Smooth muscle cell (in vitro differentiated cells): ENCODE results near the gene MDH1B. TPM values are rescaled to one million over a fixed set of nuclear protein-coding genes. Genes with fewer than 3 reads are reported as not detected.

Experiments
- DNase-seq: peaks from one replicate; lab custom pipeline; 2025; ENCODE audit not compliant: unreplicated experiment; lab: John Stamatoyannopoulos, UW
- H2AFZ ChIP-seq: fragments of 200-600 bp; sonication (generic); 2 replicates; pipeline ENCODE4 v1.6.0; 2016; ENCODE audit warnings: antibody characterized with exemption, low read depth, mild to moderate bottlenecking
- H3F3A ChIP-seq: fragments of 200-600 bp; sonication (generic); 2 replicates; pipeline ENCODE4 v1.6.0; 2017; ENCODE audit warnings: antibody characterized with exemption, low read depth
- H3K27ac ChIP-seq: fragments of 200-600 bp; sonication (generic); 2 replicates; pipeline ENCODE4 v1.5.1; 2016; ENCODE audit warnings: low read depth, mild to moderate bottlenecking
- H3K27me3 ChIP-seq: fragments of 200-600 bp; sonication (generic); 2 replicates; pipeline ENCODE4 v1.6.1; 2016; ENCODE audit warnings: low read depth, mild to moderate bottlenecking
- H3K36me3 ChIP-seq: fragments of 200-600 bp; sonication (generic); 2 replicates; pipeline ENCODE4 v1.5.1; 2016; ENCODE audit warnings: low read depth
- H3K4me1 ChIP-seq: fragments of 200-600 bp; sonication (generic); 2 replicates; pipeline ENCODE4 v1.5.1; 2016; ENCODE audit warnings: low read depth
- H3K4me2 ChIP-seq: fragments of 200-600 bp; sonication (generic); 2 replicates; pipeline ENCODE4 v1.6.0; 2016; ENCODE audit warnings: mild to moderate bottlenecking
- H3K4me3 ChIP-seq: fragments of 200-600 bp; sonication (generic); 2 replicates; pipeline ENCODE4 v1.5.1; 2016; ENCODE audit warnings: mild to moderate bottlenecking
- H3K79me2 ChIP-seq: fragments of 200-600 bp; sonication (generic); 2 replicates; pipeline ENCODE4 v1.6.0; 2016; ENCODE audit warnings: low read depth, mild to moderate bottlenecking
- H3K9ac ChIP-seq: fragments of 200-600 bp; sonication (generic); 2 replicates; pipeline ENCODE4 v1.6.0; 2016; ENCODE audit warnings: low read depth
- H3K9me3 ChIP-seq: fragments of 200-600 bp; sonication (generic); replicated peaks from 2 replicates; pipeline ENCODE4 v1.5.1; 2016; ENCODE audit warnings: low read depth
- H4K20me1 ChIP-seq: fragments of 200-600 bp; sonication (generic); 2 replicates; pipeline ENCODE4 v1.6.0; 2016; ENCODE audit warnings: low read depth
- CTCF ChIP-seq: fragments of 200-600 bp; sonication (generic); IDR thresholded peaks from 2 replicates; pipeline ENCODE4 v1.5.1; 2017; ENCODE audit warnings: borderline replicate concordance, mild to moderate bottlenecking, antibody characterized with exemption; ENCODE audit not compliant: insufficient read depth, poor library complexity, severe bottlenecking
- WGBS: methylation state at CpG from one replicate; pipeline ENCODE4 v1.1.7; 2016; ENCODE audit warnings: low lambda C conversion rate; 5-methylcytosine and 5-hydroxymethylcytosine counted together
- polyA plus RNA-seq: library from polyadenylated mRNA; unstranded; fragments of >200 nt; fragmentation: Nextera tagmentation; extraction: Ambion mirVana; gene quantifications from 2 replicates; pipeline ENCODE4 v1.2.1, GENCODE V29; 2016
- total RNA-seq: library from RNA; depleted of rRNA; stranded (reverse); fragments of >200 nt; gene quantifications from 2 replicates; pipeline ENCODE4 v1.2.3, GENCODE V29; 2014

MDH1B gene
- total and polyA plus RNA-seq, 2 experiments from 2014 or later, result 0.13 to 0.15 TPM

GRCh38 chr2:206784559-206785353, 19.6 kb upstream of the MDH1B start:
- peaks cover 19% of the 10 kb centered on the region for H3K36me3 ChIP-seq
- H3K4me2 ChIP-seq, result no peak overlapping the region
- H3K9ac ChIP-seq, result no peak overlapping the region
- H3K4me1 ChIP-seq, result no peaks in the 10 kb centered on the region
- H3K79me2 ChIP-seq, result no peaks in the 10 kb centered on the region
- no peaks in the 10 kb centered on the region for H3K27me3 ChIP-seq
- WGBS, result 97% methylated on average over 7 of the region's 7 CpGs
- H3K27ac ChIP-seq, result no peak overlapping the region
- H3K4me3 ChIP-seq, result no peak overlapping the region
- no peak overlapping the region for H2AFZ ChIP-seq
- no peak for TF ChIP-seq CTCF
- no peak for DNase-seq
- H3K9me3 ChIP-seq, result peaks cover 5% of the 10 kb centered on the region
- H3F3A ChIP-seq, result no peaks in the 10 kb centered on the region
- peaks cover 15% of the 10 kb centered on the region for H4K20me1 ChIP-seq

DNA sequence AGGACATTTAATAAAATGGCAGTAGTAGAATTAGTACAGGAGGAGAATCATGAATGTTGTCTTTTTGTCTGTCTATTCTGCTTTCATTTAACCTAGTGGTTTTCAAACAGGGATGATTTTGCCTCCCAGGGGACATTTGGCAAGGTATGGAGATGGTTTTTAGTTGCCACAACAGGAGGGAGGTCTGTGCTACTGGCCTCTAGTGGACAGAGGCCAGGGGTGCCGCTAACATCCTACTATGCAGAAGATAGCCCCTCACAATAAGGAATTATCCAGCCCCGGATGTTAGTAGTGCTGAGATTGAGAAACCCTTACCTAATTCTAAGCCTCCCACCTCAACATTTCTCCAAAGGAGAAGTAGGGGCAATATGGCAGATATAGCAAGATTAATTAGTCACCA, 18.6 kb upstream of the MDH1B start:
- no peak overlapping the region for H3K4me2 ChIP-seq
- DNase-seq, result no peak
- H4K20me1 ChIP-seq, result peaks cover 15% of the 10 kb centered on the region
- H3K36me3 ChIP-seq, result peaks cover 26% of the 10 kb centered on the region
- no peaks in the 10 kb centered on the region for H3K79me2 ChIP-seq
- H3K9ac ChIP-seq, result no peak overlapping the region
- no peak overlapping the region for H3K27ac ChIP-seq
- H3K27me3 ChIP-seq, result no peaks in the 10 kb centered on the region
- no peak overlapping the region for H2AFZ ChIP-seq
- TF ChIP-seq CTCF, result peak; percentile 38
- peaks cover 7% of the 10 kb centered on the region for H3K9me3 ChIP-seq
- WGBS, result 78% methylated on average over 2 of the region's 2 CpGs
- no peak overlapping the region for H3K4me3 ChIP-seq
- no peaks in the 10 kb centered on the region for H3F3A ChIP-seq
- no peaks in the 10 kb centered on the region for H3K4me1 ChIP-seq

GRCh38 chr2:206780671-206781070, 15.5 kb upstream of the MDH1B start:
- Histone ChIP-seq H3K27ac (no peak overlapping the region), H3K27me3 (no peaks in the 10 kb centered on the region), H3K79me2 (peaks cover 25% of the 10 kb centered on the region), H3K9ac (no peak overlapping the region), H3K4me2 (no peak overlapping the region), H3K4me3 (no peak overlapping the region), H3K36me3 (peaks cover 33% of the 10 kb centered on the region), H3K9me3 (peaks cover 8% of the 10 kb centered on the region), H3K4me1 (no peaks in the 10 kb centered on the region), H3F3A (no peaks in the 10 kb centered on the region), H2AFZ (no peak overlapping the region), H4K20me1 (peaks cover 11% of the 10 kb centered on the region)
- TF ChIP-seq CTCF, result no peak
- WGBS, result 93% methylated on average over 2 of the region's 2 CpGs
- no peak for DNase-seq

DNA sequence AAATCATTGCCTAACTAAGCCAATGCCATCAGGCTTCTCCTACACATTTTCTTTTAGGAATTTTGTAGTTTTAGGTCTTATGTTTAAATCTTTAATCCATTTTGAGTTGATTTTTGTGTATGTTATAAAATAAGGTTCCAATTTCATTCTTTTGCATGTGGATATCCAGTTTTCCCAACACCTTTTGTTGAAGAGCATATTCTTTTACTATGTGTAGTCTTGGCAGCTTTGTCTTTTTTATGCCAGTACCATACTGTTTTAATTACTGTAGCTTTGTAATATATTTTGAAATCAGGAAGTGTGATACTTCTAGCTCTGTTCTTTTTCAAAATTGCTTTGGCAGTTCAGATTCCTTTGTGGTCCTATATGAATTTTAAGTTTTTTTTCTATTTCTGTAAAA, 11.3 kb upstream of the MDH1B start:
- H4K20me1 ChIP-seq, result no peaks in the 10 kb centered on the region
- no peak overlapping the region for H3K4me3 ChIP-seq
- H3K79me2 ChIP-seq, result peaks cover 29% of the 10 kb centered on the region
- no peak for TF ChIP-seq CTCF
- DNase-seq, result no peak
- no peak overlapping the region for H3K9ac ChIP-seq
- H3K27ac ChIP-seq, result no peak overlapping the region
- H3K36me3 ChIP-seq, result peaks cover 55% of the 10 kb centered on the region
- H2AFZ ChIP-seq, result no peak overlapping the region
- H3K4me1 ChIP-seq, result no peaks in the 10 kb centered on the region
- H3K27me3 ChIP-seq, result no peaks in the 10 kb centered on the region
- no peak overlapping the region for H3K4me2 ChIP-seq
- no peaks in the 10 kb centered on the region for H3F3A ChIP-seq
- peaks cover 10% of the 10 kb centered on the region for H3K9me3 ChIP-seq
